Activated CD4-positive, alpha-beta T cell treated with anti-CD3 and anti-CD28 coated beads, Interleukin-2, amount 50 U/mL, for 4 hours (primary cell): Measurements from ENCODE around the gene PRKCI.

Source experiments
- DNase-seq, 2 experiments: peaks; one replicate each; pipeline ENCODE4 v3.0.0-alpha.2; 2020

PRKCI gene

DNA sequence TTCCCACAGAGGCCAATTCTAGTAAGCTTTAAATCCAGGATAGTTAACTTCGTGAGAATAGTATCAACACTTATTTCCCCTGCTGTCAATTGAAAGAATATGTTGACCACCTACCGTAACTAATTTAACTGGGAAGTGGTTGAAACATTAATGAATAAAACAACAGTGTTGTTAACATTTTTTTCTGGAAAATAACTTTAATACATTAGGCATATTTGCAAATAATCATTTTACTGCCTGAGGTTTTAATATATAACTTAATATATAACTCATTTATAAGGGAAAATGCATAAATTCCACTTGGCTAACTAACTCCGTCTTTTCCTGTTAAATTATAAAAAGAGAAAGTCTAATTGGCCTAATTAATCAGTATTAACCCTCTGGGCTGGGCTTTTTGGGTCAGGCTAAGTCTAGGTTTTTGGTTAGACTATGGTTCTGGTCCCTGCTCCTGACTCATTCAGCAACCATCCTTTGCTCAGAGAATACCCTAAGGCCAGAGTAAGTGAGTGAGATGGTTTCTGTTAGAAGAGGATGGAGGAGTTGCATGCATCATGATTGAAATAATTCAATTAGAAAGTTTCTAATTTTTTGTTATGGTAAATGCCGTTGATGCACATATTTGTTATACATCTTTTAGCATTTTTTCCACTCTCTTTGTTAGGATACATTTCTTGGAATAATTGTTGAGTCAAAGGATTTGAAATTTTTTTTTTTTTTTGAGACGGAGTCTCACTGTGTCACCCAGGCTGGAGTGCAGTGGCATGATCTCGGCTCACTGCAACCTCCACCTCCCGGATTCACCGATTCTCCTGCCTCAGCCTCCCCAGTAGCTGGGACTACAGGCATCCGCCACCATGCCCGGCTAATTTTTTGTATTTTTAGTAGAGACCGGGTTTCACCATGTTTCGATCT lies 124.5 kb downstream of the PRKCI start:
- no peak for DNase-seq

DNA sequence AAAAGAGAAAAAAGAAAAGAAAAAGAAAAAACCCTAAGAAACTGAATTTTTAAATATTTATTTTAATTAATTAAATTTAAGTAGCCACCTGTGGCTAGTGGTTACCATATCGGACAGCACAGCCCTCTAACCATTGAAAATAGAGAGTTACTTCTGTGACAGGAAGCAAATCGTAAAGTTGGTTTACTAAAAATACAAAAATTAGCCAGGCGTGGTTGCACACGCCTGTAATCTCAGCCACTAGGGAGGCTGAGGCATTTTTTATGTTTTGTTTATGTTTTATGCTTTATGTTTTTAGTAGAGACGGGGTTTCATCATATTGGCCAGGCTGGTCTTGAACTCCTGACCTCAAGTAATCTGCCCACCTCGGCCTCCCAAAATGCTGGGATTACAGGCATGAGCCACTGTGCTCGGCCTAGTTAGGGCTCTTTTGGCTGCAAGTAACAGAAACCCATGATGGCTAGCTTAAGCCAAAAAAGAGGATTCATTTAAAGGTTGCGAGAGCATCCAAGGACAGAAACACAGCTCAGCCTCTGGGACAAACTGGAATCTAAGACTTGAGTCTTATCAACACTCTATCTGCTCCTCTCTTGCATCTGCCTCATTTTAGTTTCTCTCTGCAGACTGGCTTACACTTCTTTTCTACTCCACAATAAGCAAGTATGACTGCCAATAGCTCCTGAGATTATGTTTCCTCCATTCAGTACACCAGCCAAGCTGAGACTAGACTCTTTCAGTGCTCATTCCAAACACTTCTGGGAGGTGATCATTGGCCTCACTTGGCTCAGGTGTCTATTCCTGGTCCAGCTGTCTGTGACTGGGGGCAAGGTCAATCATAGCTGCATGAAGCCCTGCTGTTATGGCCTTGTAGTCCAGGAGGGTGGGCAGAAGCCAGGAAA lies 128.5 kb downstream of the PRKCI start:
- DNase-seq: no peak

DNA sequence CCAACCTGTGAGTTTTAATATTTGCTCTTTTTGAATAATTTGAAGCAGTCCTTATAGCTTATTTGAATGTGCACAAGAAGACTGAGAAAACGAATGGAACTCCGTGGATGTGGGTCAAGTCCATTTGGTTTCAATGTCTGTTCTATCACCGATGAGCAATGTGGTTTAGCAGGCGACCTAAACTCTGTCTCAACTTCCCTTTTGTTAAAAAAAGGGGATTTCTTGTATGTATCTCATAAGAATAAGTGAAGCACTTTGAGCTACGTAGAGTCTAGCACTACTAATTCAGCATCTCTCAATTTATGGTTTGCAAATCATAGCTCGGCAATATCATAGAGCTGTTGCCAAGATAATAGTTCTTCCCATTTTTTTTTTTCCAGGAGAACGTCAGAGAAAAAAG lies 130.7 kb downstream of the PRKCI start:
- DNase-seq: no peak

DNA sequence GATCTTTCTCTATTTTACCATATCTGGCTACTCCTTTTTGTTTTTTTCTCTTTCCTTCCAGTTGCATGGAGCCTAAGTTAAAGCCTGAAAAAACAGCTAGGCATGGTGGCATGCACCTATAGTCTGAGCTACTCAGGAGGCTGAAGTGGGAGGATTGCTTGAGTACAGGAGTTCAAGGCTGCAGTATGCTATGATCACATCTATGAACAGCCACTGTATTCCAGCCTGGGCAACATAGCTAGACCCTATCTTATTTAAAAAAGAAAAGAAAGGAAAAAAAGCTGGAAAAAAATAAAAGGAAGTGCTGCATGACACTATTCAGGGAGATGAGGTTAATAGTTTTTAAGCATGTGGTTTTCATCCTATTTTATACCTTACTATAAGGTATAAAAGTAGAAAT lies 131.3 kb downstream of the PRKCI start:
- no peak for DNase-seq

DNA sequence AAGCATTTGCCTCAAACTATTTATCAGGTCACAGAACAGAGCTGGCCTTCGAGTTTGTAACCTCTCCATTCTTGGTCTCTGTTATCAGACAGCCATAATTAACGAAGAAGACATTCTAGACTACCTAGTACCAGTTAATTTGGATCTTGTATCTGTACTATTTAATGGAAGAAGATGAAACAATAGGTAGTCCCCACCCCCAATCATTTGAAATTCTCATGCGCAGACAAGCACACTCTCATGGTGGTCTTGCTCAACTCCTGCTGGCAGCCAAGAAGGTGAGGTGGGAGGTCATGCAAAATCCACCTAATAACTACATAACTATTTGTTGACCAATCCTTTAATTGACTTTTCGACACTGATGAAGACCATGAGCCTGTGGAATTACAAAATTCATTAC lies 132.5 kb downstream of the PRKCI start:
- no peak for DNase-seq
